ENCODE measurements around the gene ABLIM2.

The ABLIM2 gene

GRCh38 chr4:8009710-8010511 lies 148.7 kb downstream of the ABLIM2 start:
- in situ Hi-C loops (cut with HindIII; ENCODE audit: low sequenced_read_pairs), result loop anchor here (5.0 kb wide), 1 partner anchor 52 kb away; no protein-coding TSS in a partner anchor

GRCh38 chr4:8009097-8009496 lies 149.5 kb downstream of the ABLIM2 start:
- in situ Hi-C loops (cut with HindIII; ENCODE audit: low sequenced_read_pairs), result loop anchor here (5.0 kb wide), 1 partner anchor 53 kb away; no protein-coding TSS in a partner anchor

GRCh38 chr4:8008391-8008790 lies 150.2 kb downstream of the ABLIM2 start:
- in situ Hi-C loops (cut with HindIII; ENCODE audit: low sequenced_read_pairs), result loop anchor here (5.0 kb wide), 1 partner anchor 54 kb away; no protein-coding TSS in a partner anchor

GRCh38 chr4:8007581-8007980 lies 151.0 kb downstream of the ABLIM2 start:
- in situ Hi-C loops (cut with HindIII; ENCODE audit: low sequenced_read_pairs), result loop anchor here (5.0 kb wide), 1 partner anchor 55 kb away; no protein-coding TSS in a partner anchor

- in situ Hi-C loops (cut with HindIII; ENCODE audit: low sequenced_read_pairs), result loop anchor here (5.0 kb wide), 1 partner anchor 56 kb away; no protein-coding TSS in a partner anchor
Measured at GRCh38 chr4:8006471-8006870, 152.1 kb downstream of the ABLIM2 start.

- in situ Hi-C loops (cut with HindIII; ENCODE audit: low sequenced_read_pairs), result loop anchor here (5.0 kb wide), 1 partner anchor 56 kb away; no protein-coding TSS in a partner anchor
Measured at GRCh38 chr4:8005814-8006215, 152.8 kb downstream of the ABLIM2 start.

GRCh38 chr4:8005033-8005808 lies 153.4 kb downstream of the ABLIM2 start:
- in situ Hi-C loops (cut with HindIII; ENCODE audit: low sequenced_read_pairs), result loop anchor here (5.0 kb wide), 1 partner anchor 57 kb away; no protein-coding TSS in a partner anchor

GRCh38 chr4:8004066-8004465 lies 154.5 kb downstream of the ABLIM2 start:
- in situ Hi-C loops (cut with HindIII; ENCODE audit: low sequenced_read_pairs), result no loop called here

- in situ Hi-C loops (cut with HindIII; ENCODE audit: low sequenced_read_pairs), result no loop called here
Measured at GRCh38 chr4:8002525-8003309, 155.9 kb downstream of the ABLIM2 start.

- in situ Hi-C loops (cut with HindIII; ENCODE audit: low sequenced_read_pairs), result no loop called here
Measured at GRCh38 chr4:8001564-8002355, 156.9 kb downstream of the ABLIM2 start.

- in situ Hi-C loops (cut with HindIII; ENCODE audit: low sequenced_read_pairs), result no loop called here
Measured at GRCh38 chr4:8000721-8001491, 157.7 kb downstream of the ABLIM2 start.

- in situ Hi-C loops (cut with HindIII; ENCODE audit: low sequenced_read_pairs), result no loop called here
Measured at GRCh38 chr4:8000247-8000646, 158.4 kb downstream of the ABLIM2 start.

- in situ Hi-C loops (cut with HindIII; ENCODE audit: low sequenced_read_pairs), result no loop called here
Measured at GRCh38 chr4:7999695-8000094, 158.9 kb downstream of the ABLIM2 start.

- in situ Hi-C loops (cut with HindIII; ENCODE audit: low sequenced_read_pairs), result no loop called here
Measured at GRCh38 chr4:7999279-7999678, 159.3 kb downstream of the ABLIM2 start.

GRCh38 chr4:7998447-7998846 lies 160.2 kb downstream of the ABLIM2 start:
- in situ Hi-C loops (cut with HindIII; ENCODE audit: low sequenced_read_pairs), result no loop called here

GRCh38 chr4:7995866-7996265 lies 162.7 kb downstream of the ABLIM2 start:
- in situ Hi-C loops (cut with HindIII; ENCODE audit: low sequenced_read_pairs), result no loop called here

- in situ Hi-C loops (cut with HindIII; ENCODE audit: low sequenced_read_pairs), result no loop called here
Measured at GRCh38 chr4:7995135-7995534, 163.5 kb downstream of the ABLIM2 start.

GRCh38 chr4:7993671-7994070 lies 164.9 kb downstream of the ABLIM2 start:
- in situ Hi-C loops (cut with HindIII; ENCODE audit: low sequenced_read_pairs), result no loop called here

GRCh38 chr4:7992846-7993245 lies 165.8 kb downstream of the ABLIM2 start:
- in situ Hi-C loops (cut with HindIII; ENCODE audit: low sequenced_read_pairs), result no loop called here
